Skeletal muscle tissue (tissue), 4 donors: ENCODE measurements around the gene CCNT1. TPM values are rescaled to one million over a fixed set of nuclear protein-coding genes. Genes with fewer than 3 reads are reported as not detected.

Source experiments
- H3K27ac ChIP-seq: one replicate; pipeline ENCODE4 v1.7.0; 2013; ENCODE audit warnings: mild to moderate bottlenecking, low read depth, low read length, inconsistent platforms
- H3K27me3 ChIP-seq, 3 donors: one replicate each; pipeline ENCODE4 v1.7.0; 2013; ENCODE audit warnings: low read length in 3 of 3; ENCODE audit not compliant: control insufficient read depth in 3 of 3, insufficient read depth in 3 of 3
- H3K36me3 ChIP-seq, 3 donors: one replicate each; pipeline ENCODE4 v1.7.0; 2013; ENCODE audit warnings: low read length in 3 of 3; ENCODE audit not compliant: control insufficient read depth in 3 of 3, insufficient read depth in 3 of 3
- H3K4me1 ChIP-seq, 3 donors: one replicate each; pipeline ENCODE4 v1.7.0; 2013; ENCODE audit warnings: low read length in 3 of 3, mild to moderate bottlenecking in 3 of 3; ENCODE audit not compliant: control insufficient read depth in 3 of 3, insufficient read depth in 3 of 3
- H3K4me3 ChIP-seq, 3 donors: one replicate each; pipeline ENCODE4 v1.7.0; 2013; ENCODE audit warnings: low read length in 3 of 3
- H3K9ac ChIP-seq, 3 donors: one replicate each; pipeline ENCODE4 v1.7.0; 2013; ENCODE audit warnings: low read length in 3 of 3, mild to moderate bottlenecking in 3 of 3, moderate library complexity in 2 of 3, low read depth in 1 of 3
- H3K9me3 ChIP-seq, 3 donors: one replicate each; pipeline ENCODE4 v1.7.0; 2013; ENCODE audit warnings: low read length in 3 of 3; ENCODE audit not compliant: control insufficient read depth in 3 of 3
- total RNA-seq: library from RNA; depleted of rRNA; stranded (reverse); fragments of >200 nt; gene quantifications from one replicate; pipeline ENCODE4 v1.2.3, GENCODE V29; 2014
- donor health status: Osteomylitis.

CCNT1 gene
- total RNA-seq, 1 donor from 2014 or later, result 27.7 TPM

DNA sequence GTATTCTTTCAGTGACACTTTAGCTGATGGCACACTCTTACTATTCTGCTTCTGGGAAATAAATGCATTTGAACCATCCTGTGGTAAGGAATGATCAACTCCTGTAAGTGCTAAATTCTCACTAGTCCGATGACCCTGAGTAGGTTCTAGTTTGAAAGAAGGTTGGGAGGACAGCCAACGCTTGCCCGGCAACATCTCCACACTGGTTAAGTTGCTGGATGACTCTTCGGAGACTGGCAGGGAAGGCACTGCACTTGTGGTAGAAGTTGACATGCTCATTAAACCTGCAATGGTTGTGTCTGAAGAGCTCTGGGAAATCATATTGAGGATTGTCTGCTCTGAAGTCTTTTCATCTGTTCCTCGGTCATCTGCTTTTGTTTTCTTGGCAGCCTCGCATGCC is 22.5 kb downstream of the CCNT1 start:
- Histone ChIP-seq H3K36me3 (peaks cover 18 to 35% (median 32%) of the 10 kb centered on the region in 3 donors), H3K4me3 (no peak overlapping the region), H3K9ac (no peak overlapping the region), H3K27me3 (no peaks in the 10 kb centered on the region), H3K27ac (no peak overlapping the region), H3K9me3 (no peaks in the 10 kb centered on the region), H3K4me1 (peaks cover 12 to 24% (median 21%) of the 10 kb centered on the region in 3 donors)

DNA sequence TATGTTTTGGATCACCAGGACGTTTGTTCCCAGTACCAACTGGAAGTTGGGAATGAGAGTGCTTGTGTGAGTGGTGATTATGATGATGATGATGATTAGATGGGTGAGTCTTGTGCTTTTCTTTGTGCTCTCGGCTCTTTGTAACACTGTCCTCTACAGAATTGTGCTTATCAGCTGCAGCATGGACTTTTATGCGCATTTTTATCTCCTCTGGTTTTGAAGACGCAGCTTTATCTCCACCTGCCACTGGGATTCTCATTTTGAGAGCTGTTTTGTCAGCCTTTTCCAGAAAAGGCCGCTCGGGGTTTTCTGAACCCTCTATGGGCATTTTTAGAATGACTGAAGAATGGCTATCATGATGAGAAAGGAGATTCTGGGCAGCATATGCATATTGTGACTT is 22.9 kb downstream of the CCNT1 start:
- Histone ChIP-seq H3K4me3 (no peak overlapping the region), H3K27ac (no peak overlapping the region), H3K27me3 (no peaks in the 10 kb centered on the region), H3K36me3 (peaks cover 18 to 35% (median 32%) of the 10 kb centered on the region in 3 donors), H3K4me1 (peaks cover 12 to 24% (median 21%) of the 10 kb centered on the region in 3 donors), H3K9ac (no peak overlapping the region), H3K9me3 (no peaks in the 10 kb centered on the region)

DNA sequence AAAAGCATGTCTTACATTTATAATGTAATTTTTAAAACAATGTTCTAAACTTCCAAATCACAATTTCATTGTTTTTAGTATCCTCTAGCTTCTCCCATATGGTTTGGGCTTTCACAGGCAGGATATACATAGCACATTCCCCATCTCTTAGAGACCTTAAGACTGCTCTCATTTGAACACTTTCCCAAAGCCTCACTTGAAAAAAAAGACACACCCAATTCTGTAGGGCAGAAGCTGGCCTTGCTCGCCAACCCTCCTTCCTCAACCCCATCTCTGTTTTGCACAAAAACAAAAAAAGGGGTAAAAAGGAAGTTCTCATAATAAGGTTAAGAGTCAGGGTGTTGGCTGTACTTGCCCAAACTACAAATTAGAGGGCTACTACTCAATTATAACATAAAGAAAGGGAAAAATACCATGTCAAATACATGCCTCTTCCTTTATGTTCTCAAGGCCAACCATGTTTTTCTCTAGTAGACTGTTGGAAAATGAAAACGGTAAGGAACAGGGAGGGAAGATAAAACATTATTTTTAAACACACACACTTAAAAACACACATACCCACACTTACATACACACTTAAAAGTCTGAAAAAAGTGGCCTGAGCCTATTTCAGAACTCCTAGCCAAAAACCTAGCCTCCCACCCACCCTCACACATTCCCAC is 24.6 kb downstream of the CCNT1 start:
- H3K36me3 ChIP-seq, result peaks cover 18 to 32% (median 30%) of the 10 kb centered on the region in 3 donors

DNA sequence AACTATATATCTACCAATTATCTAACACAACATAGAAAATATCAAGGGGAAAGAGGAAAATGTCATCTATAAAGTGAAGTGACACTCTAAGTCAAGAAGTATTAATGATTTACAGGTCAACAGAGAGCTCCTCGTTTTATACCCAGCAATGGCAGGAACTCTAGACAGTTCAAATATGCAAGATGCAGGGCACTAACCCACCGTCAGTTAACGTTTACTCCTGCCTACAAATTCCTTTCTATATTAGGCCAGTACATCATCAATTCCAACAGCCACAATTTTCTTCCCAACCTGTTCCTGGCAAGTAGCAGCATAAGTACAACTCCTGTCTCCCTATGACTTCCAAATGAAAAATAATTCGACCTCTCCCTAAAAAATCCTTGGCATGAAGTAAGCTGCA is 25.5 kb downstream of the CCNT1 start:
- peaks cover 18 to 30% (median 28%) of the 10 kb centered on the region in 3 donors for H3K36me3 ChIP-seq

More for the DNA sequence above, 24.6 kb downstream of the CCNT1 start:
- no peaks in the 10 kb centered on the region for H3K9me3 ChIP-seq
- H3K4me3 ChIP-seq, result no peak overlapping the region
- H3K9ac ChIP-seq, result no peak overlapping the region
- peak overlapping the region; percentile 48 for H3K27ac ChIP-seq
- H3K27me3 ChIP-seq, result no peaks in the 10 kb centered on the region
- H3K4me1 ChIP-seq, result peaks cover 12 to 24% (median 21%) of the 10 kb centered on the region in 3 donors

DNA sequence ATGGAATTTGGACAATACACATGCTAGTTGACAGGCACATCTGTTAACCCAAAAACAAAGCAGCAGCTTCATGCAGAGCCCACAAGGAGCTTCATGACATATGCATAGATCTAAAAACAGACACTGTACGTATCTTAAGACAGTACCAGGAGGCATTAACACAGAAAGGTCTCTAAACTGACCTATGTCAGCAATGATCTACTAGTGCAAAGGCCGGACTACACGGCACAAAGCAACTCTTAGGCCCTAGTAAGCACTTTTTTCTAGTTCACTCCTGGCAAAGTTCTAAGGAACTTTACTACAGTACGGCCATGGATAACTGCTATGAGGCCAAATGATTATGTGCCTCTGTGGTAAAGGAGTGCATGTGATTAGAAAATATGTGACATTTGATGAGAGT is 26.1 kb downstream of the CCNT1 start:
- Histone ChIP-seq H3K9me3 (no peaks in the 10 kb centered on the region), H3K27me3 (no peaks in the 10 kb centered on the region), H3K27ac (peak overlapping the region; percentile 48), H3K4me3 (no peak overlapping the region), H3K9ac (no peak overlapping the region), H3K36me3 (peaks cover 18 to 25% (median 22%) of the 10 kb centered on the region in 3 donors), H3K4me1 (peaks cover 12 to 24% (median 21%) of the 10 kb centered on the region in 3 donors)

More for the DNA sequence above, 25.5 kb downstream of the CCNT1 start:
- Histone ChIP-seq H3K27ac (peak overlapping the region; percentile 48), H3K27me3 (no peaks in the 10 kb centered on the region), H3K4me1 (peaks cover 12 to 24% (median 21%) of the 10 kb centered on the region in 3 donors), H3K9me3 (no peaks in the 10 kb centered on the region), H3K4me3 (no peak overlapping the region), H3K9ac (no peak overlapping the region)

DNA sequence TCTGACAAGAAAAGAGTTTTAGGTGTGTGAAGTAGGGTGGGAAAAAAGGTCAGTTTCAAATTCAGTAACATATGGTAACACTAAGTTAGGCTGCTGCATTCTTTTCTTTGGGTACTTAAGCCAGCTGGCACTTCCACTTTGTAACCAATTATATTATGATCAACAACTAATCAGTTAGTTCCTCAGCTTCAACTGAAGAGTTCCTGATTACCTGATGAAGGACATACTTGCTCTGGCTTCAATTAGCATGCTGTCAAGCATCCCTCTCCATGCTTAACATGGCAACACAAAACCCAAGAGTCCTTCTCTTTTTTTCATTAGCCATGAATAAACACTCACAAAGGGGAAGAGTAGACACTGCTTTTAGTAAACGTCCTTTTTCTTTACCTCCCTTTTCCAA is 27.7 kb downstream of the CCNT1 start:
- H3K36me3 ChIP-seq, result peaks cover 10 to 13% (median 12%) of the 10 kb centered on the region in 3 donors
- no peak overlapping the region for H3K9ac ChIP-seq
- no peaks in the 10 kb centered on the region for H3K9me3 ChIP-seq
- no peak overlapping the region for H3K27ac ChIP-seq
- H3K4me3 ChIP-seq, result no peak overlapping the region
- H3K27me3 ChIP-seq, result no peaks in the 10 kb centered on the region
- peaks cover 7 to 18% (median 15%) of the 10 kb centered on the region in 3 donors for H3K4me1 ChIP-seq

DNA sequence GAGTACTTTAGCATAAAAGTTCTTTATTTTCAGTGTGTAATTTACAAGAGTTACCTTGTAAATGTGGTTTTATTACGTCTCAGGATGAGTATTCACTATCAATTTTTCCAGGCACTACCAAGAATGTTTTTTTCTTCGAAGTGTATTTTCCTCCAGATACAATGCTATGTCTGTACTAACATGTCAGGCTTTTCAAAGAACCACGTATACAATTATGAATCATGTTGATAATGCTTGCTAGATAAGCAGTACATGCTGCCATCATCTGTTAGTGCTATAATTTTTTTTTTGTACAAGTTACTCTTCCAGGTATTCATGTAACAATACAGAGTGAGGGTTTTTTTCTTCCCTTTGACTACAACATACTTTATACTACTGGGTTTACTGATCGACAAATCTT is 28.9 kb downstream of the CCNT1 start:
- Histone ChIP-seq H3K9me3 (no peaks in the 10 kb centered on the region), H3K9ac (no peak overlapping the region), H3K27me3 (no peaks in the 10 kb centered on the region), H3K36me3 (peaks cover 0 to 2% (median 2%) of the 10 kb centered on the region in 3 donors), H3K4me3 (no peak overlapping the region), H3K4me1 (peaks cover 5 to 18% (median 11%) of the 10 kb centered on the region in 3 donors), H3K27ac (no peak overlapping the region)

DNA sequence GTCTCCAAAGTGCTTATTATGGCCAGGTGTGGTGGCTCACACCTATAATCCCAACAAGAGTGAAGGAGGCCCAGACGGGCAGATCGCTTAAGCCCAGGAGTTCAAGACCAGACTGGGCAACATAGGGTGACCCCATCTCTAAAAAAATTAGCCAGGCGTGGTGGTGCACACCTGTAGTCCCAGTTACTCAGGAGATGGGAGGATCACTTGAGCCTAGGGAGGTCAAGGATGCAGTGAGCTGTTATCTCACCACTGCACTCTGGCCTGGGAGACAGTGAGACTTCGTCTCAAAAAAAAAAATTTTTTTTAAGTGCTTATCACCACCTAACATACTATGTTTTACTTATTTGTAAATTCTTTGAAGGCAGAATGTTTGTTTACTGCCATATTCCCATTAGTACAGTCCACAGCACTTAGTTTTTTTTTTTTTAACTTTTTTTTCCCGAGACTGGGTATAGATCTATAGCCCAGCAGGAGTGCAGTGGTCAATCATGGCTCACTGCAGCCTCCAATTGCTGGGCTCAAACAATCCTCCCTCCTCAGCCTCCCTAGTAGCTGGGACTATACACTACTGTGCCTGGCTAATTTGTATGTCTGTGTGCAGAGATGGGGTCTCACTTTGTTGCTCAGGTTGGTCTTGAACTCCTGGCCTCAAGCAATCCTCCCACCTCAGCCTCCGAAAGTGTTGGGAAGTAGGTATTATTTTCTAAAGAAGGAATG is 29.7 kb downstream of the CCNT1 start:
- Histone ChIP-seq H3K36me3 (no peaks in the 10 kb centered on the region), H3K4me3 (no peak overlapping the region), H3K9me3 (no peaks in the 10 kb centered on the region), H3K9ac (no peak overlapping the region), H3K4me1 (peaks cover 5 to 17% (median 11%) of the 10 kb centered on the region in 3 donors), H3K27ac (no peak overlapping the region), H3K27me3 (no peaks in the 10 kb centered on the region)

DNA sequence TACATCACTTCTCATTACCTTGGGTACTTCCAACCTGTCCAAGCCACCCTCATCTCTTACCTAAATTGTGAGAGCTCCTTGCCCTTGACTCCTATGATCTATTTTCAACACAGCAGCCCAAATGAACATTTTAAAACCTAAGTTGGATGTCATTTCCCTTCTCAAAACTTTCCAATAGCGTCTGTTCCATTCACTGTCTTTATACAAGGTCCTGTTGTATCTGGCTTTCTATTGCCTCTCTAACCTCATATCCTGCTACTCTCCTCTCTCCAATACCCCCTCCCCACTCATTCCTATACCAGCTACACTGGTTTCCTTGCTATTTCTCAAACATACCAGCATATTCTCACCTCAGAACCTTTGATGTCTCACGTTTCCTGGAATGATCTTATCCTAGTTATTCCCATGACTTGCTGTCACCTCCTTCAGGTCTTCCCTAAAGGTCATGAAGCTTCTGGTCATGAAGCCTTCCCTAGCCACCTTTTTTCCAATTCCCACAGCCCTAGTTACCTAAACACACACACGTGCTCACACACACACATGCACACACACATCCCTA is 30.4 kb downstream of the CCNT1 start:
- Histone ChIP-seq H3K36me3 (no peaks in the 10 kb centered on the region), H3K27ac (no peak overlapping the region), H3K9ac (no peak overlapping the region), H3K9me3 (no peaks in the 10 kb centered on the region), H3K4me1 (peaks cover 3 to 19% (median 5%) of the 10 kb centered on the region in 3 donors), H3K27me3 (no peaks in the 10 kb centered on the region), H3K4me3 (no peak overlapping the region)

DNA sequence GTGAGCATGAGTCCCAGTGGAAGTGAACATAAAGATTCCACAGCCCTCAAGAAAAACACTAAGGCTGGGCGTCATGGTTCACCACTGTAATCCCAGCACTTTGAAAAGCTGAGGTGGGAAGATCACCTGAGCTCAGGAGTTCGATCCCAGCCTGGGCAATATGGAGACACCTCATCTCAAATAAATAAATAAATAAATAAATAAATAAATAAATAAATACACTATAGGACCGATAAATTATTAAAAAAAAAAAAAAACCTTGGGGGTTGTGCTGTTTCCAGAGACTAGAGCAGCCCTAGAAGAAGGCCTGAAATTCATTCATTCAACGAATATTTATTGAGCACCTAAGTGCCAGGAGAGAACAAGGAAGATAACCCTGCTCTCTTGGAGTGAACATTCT is 33.0 kb downstream of the CCNT1 start:
- H3K9me3 ChIP-seq, result no peaks in the 10 kb centered on the region
- H3K9ac ChIP-seq, result no peak overlapping the region
- peaks cover 17 to 31% (median 21%) of the 10 kb centered on the region in 3 donors for H3K4me1 ChIP-seq
- no peaks in the 10 kb centered on the region for H3K27me3 ChIP-seq
- H3K27ac ChIP-seq, result no peak overlapping the region
- H3K4me3 ChIP-seq, result no peak overlapping the region
- peaks cover 6 to 19% (median 14%) of the 10 kb centered on the region in 3 donors for H3K36me3 ChIP-seq
